Keratinocyte (primary cell): ENCODE results near the gene AOPEP. TPM values are rescaled to one million over a fixed set of nuclear protein-coding genes. Genes with fewer than 3 reads are reported as not detected.
A peak's percentile ranks its signal among the peaks of the same experiment; 100 is the strongest.

ENCODE experiments used
- DNase-seq: peaks from one replicate; pipeline ENCODE4 v3.0.0-alpha.2; 2011; ENCODE audit warnings: low read depth, missing footprints, low spot score
- FAIRE-seq: peaks from 2 replicates; lab custom pipeline; 2011; peaks lifted over from hg19 to GRCh38; lab: Jason Lieb, UNC
- H2AFZ ChIP-seq: 2 replicates; pipeline ENCODE4 v1.6.0; 2012; ENCODE audit warnings: low read length, control low read depth, inconsistent platforms; ENCODE audit not compliant: control insufficient read depth
- H3K27ac ChIP-seq: 2 replicates; pipeline ENCODE4 v1.5.1; 2011; ENCODE audit warnings: low read length; ENCODE audit not compliant: control insufficient read depth, insufficient read depth
- H3K27me3 ChIP-seq: 3 replicates; pipeline ENCODE4 v1.6.0; 2011; ENCODE audit warnings: low read length; ENCODE audit not compliant: control insufficient read depth, insufficient read depth; ENCODE audit errors: extremely low read depth
- H3K36me3 ChIP-seq, 2 experiments: 2 replicates in 1 of 2; 3 replicates in 1 of 2; pipeline ENCODE4 v1.5.1; 2011; ENCODE audit warnings: low read length in 2 of 2, mild to moderate bottlenecking in 1 of 2; ENCODE audit not compliant: control insufficient read depth in 2 of 2, insufficient read depth in 2 of 2; ENCODE audit errors: extremely low read depth in 1 of 2
- H3K4me1 ChIP-seq: 3 replicates; pipeline ENCODE4 v1.5.1; 2011; ENCODE audit warnings: low read length; ENCODE audit not compliant: control insufficient read depth, insufficient read depth; ENCODE audit errors: extremely low read depth
- H3K4me2 ChIP-seq: 3 replicates; pipeline ENCODE4 v1.6.0; 2011; ENCODE audit warnings: low read depth, low read length; ENCODE audit not compliant: control insufficient read depth, insufficient read depth; ENCODE audit errors: extremely low read depth
- H3K4me3 ChIP-seq, 3 experiments: fragments of 200-600 bp in 1 of 3; sonication (generic) in 1 of 3; 2 replicates in 2 of 3; 3 replicates in 1 of 3; pipeline ENCODE4 v1.5.1; 2011 to 2016; ENCODE audit warnings: low read length in 3 of 3, mild to moderate bottlenecking in 3 of 3, control low read depth in 2 of 3, inconsistent platforms in 1 of 3, low read depth in 1 of 3, mixed read lengths in 1 of 3, mixed run types in 1 of 3, moderate library complexity in 1 of 3; ENCODE audit not compliant: control insufficient read depth in 2 of 3, insufficient read depth in 2 of 3; ENCODE audit errors: extremely low read depth in 1 of 3
- H3K79me2 ChIP-seq: 2 replicates; pipeline ENCODE4 v1.6.0; 2012; ENCODE audit warnings: low read length; ENCODE audit not compliant: control insufficient read depth, insufficient read depth
- H3K9ac ChIP-seq: 3 replicates; pipeline ENCODE4 v1.6.0; 2011; ENCODE audit warnings: low read length; ENCODE audit not compliant: control insufficient read depth, insufficient read depth; ENCODE audit errors: extremely low read depth
- H3K9me1 ChIP-seq: 3 replicates; pipeline ENCODE4 v1.6.0; 2011; ENCODE audit warnings: low read length; ENCODE audit not compliant: control insufficient read depth, insufficient read depth; ENCODE audit errors: extremely low read depth
- H3K9me3 ChIP-seq: 2 replicates; pipeline ENCODE4 v1.5.1; 2012; ENCODE audit warnings: low read depth, low read length; ENCODE audit not compliant: control insufficient read depth
- H4K20me1 ChIP-seq: 3 replicates; pipeline ENCODE4 v1.6.0; 2011; ENCODE audit warnings: low read length; ENCODE audit not compliant: control insufficient read depth, insufficient read depth; ENCODE audit errors: extremely low read depth
- CTCF ChIP-seq, 3 experiments: IDR thresholded peaks in 1 of 3; conservative IDR thresholded peaks in 1 of 3; optimal IDR thresholded peaks in 1 of 3; 2 replicates in 2 of 3; 3 replicates in 1 of 3; pipeline versions ENCODE3 to v1.5.1; 2011; ENCODE audit warnings: low read length in 3 of 3, mild to moderate bottlenecking in 3 of 3, moderate library complexity in 2 of 3, control low read depth in 1 of 3, inconsistent platforms in 1 of 3; ENCODE audit not compliant: insufficient read depth in 2 of 3; ENCODE audit errors: extremely low read depth in 1 of 3
- EZH2 ChIP-seq: IDR thresholded peaks from one replicate; pipeline ENCODE4 v1.6.1; 2012; ENCODE audit warnings: inconsistent platforms, mild to moderate bottlenecking, low read length, moderate library complexity
- dilution Hi-C: fragments of 300-500 bp; cut with MboI; formaldehyde crosslinking; loops from one replicate; pipeline ENCODE4 v1.7.0; 2020; ENCODE audit warnings: low sequenced_read_pairs; ENCODE audit not compliant: extremely low pct_ligation_motif_present
- polyA plus RNA-seq, 5 experiments: library from polyadenylated mRNA; depleted of rRNA in 3 of 5; stranded (reverse) in 3 of 5; stranded (forward) in 1 of 5; unstranded in 1 of 5; fragments of >200 nt; gene quantifications; 1 replicate in 1 of 5; 2 replicates in 3 of 5; 3 replicates in 1 of 5; pipeline versions ENCODE4 v1.2.1 to v1.2.3, GENCODE V29; 2011 to 2012; ENCODE audit warnings: missing spikeins in 2 of 5, low read depth in 1 of 5, low replicate concordance in 1 of 5

Gene AOPEP
- polyA plus RNA-seq, 1 donor (not counting 4 experiments of a cell fraction or from before 2014, with no cell fraction given), result 27.0 TPM

- H3K9ac ChIP-seq, result no peak overlapping the region
- H3K27ac ChIP-seq, result no peak overlapping the region
- H4K20me1 ChIP-seq, result no peaks in the 10 kb centered on the region
- no peaks in the 10 kb centered on the region for H3K79me2 ChIP-seq
- no peaks in the 10 kb centered on the region for H3K9me3 ChIP-seq
- DNase-seq (no peak), FAIRE-seq (no peak)
- peaks cover 0 to 4% of the 10 kb centered on the region in 2 experiments for H3K36me3 ChIP-seq
- H3K4me1 ChIP-seq, result peaks cover 53% of the 10 kb centered on the region
- TF ChIP-seq EZH2 (no peak), CTCF (optimal IDR thresholded peaks at IDR 0.05 in 1 of 3, IDR thresholded peaks at IDR 0.05 in 1 of 3, conservative IDR thresholded peaks at IDR 0.05 in 1 of 3; ENCODE audit: extremely low read depth in 1 of 3, insufficient read depth in 2 of 3, low read length in 3 of 3) (no peak)
- no peaks in the 10 kb centered on the region for H3K9me1 ChIP-seq
- H3K27me3 ChIP-seq, result no peaks in the 10 kb centered on the region
- H3K4me3 ChIP-seq, result no peak overlapping the region
- dilution Hi-C loops, result no loop called here
- no peak overlapping the region for H3K4me2 ChIP-seq
- H2AFZ ChIP-seq, result no peak overlapping the region
These were observed 224.3 kb downstream of the AOPEP start for GRCh38 chr9:94950579-94951323.

- Histone ChIP-seq H3K27ac (no peak overlapping the region), H4K20me1 (no peaks in the 10 kb centered on the region), H3K4me3 (no peak overlapping the region), H2AFZ (no peak overlapping the region), H3K4me1 (peaks cover 45% of the 10 kb centered on the region), H3K9ac (no peak overlapping the region), H3K9me3 (no peaks in the 10 kb centered on the region), H3K9me1 (no peaks in the 10 kb centered on the region), H3K27me3 (no peaks in the 10 kb centered on the region), H3K4me2 (peak overlapping the region; percentile 89), H3K36me3 (peaks cover 0 to 7% of the 10 kb centered on the region in 2 experiments), H3K79me2 (no peaks in the 10 kb centered on the region)
- FAIRE-seq (no peak), DNase-seq (no peak)
- dilution Hi-C loops, result no loop called here
- TF ChIP-seq CTCF (optimal IDR thresholded peaks at IDR 0.05 in 1 of 3, IDR thresholded peaks at IDR 0.05 in 1 of 3, conservative IDR thresholded peaks at IDR 0.05 in 1 of 3; ENCODE audit: extremely low read depth in 1 of 3, insufficient read depth in 2 of 3, low read length in 3 of 3) (no peak), EZH2 (no peak)
These were observed 225.0 kb downstream of the AOPEP start for GRCh38 chr9:94951324-94952135.
